GM21515 (cell line): Measurements from ENCODE around the gene SMIM44.

Source experiments
- ATAC-seq: cut with Tn5 transposase; IDR thresholded peaks from one replicate; pipeline ENCODE4 v1.9.1; 2021; ENCODE audit not compliant: unreplicated experiment

SMIM44 gene

DNA sequence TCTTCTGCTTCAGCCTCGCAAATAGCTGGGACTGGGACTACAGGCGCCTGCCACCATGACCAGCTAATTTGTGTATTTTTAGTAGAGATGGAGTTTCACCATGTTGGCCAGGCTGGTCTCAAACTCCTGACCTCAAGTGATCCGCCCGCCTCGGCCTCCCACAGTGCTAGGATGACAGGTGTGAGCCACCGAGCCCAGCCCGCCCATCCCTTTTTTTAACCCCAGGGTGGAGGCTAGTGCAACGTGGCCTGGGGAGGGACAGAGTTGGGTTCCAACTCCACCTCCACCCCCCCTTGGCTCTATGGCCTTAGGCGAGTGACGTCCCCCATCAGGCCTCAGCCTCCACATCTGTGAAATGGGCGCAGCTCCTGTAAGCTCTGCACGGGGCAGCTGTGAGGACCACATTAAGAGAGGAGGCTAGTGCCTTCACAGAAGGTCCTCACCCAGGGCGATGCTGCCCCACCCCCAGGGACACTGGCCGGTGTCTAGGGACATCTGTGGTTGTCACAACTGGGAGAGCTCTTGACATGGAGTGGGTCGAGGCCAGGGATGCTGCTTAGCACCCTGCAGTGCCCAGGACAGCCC lies 40.7 kb downstream of the SMIM44 start:
- no peak for ATAC-seq

- ATAC-seq: no peak
Measured at GRCh38 chr19:3441986-3442329, 41.3 kb downstream of the SMIM44 start.

DNA sequence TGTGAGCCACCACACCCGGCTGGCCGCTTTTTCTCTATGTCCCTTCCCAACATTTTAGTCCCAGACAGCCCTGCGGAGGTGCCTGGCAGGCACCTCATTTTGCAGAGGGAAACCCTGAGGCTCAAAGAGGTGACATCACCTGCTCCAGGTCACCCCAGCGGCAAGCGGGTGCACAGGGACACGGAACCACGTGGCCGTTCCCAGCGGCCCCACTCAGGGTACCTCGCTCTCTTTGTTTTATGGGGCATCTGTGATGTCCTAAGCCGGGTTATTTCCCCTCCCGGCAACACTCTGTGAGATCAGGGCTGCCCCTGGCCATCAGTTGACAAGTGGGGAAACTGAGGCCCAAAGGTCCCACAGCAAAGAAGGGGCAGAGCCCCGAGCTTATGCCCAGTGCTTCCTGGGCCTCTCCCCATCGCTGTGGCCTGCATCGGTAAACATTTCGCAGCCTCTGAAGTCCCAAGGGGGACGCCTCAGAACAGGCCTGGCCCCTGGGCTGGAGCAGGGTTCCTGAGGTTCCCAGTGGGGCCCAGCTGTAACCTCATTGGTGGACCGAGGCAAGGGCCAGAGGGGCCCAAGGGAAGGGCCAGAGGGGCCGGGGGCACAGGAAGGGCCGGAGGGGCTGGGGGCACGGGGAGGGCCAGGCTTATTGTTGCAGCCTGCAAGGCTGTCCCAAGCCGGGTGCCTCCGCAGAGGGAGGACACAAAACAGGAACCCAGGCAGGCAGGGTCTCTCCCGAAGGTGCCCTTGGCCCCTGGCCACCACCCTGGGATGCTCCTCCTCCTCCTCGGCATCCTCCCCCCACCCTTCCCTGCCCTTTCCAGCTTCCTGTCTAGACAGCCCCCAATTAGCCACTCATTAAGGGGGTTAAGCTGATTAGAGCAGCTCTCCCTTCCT lies 41.9 kb downstream of the SMIM44 start:
- ATAC-seq: no peak

DNA sequence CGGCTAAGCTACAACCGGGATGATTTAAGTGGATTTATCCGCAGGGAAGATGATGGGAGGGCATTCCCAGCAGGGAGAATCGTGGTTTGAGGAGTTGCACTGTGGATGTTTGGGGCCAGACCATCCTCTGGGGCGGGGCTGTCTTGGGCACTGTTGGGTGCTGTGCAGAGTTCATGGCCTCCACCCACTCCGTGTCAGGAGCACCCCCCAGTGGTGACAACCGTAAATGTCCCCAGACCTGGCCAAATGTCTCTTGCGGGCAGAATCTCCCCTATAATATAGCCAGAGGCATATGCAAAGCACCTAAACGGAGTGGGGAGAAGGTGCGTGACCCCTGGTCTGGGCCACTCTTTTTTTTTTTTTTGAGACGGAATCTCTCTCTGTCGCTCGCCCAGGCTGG lies 43.2 kb downstream of the SMIM44 start:
- ATAC-seq: no peak

GRCh38 chr19:3434630-3435553 lies 48.3 kb downstream of the SMIM44 start:
- ATAC-seq: peak; percentile 83

GRCh38 chr19:3433805-3434540 lies 49.3 kb downstream of the SMIM44 start:
- no peak for ATAC-seq

- no peak for ATAC-seq
Measured at GRCh38 chr19:3433313-3433712, 49.9 kb downstream of the SMIM44 start.
